ENCODE results near the gene GLI3. TPM values are rescaled to one million over a fixed set of nuclear protein-coding genes. Genes with fewer than 3 reads are reported as not detected.

GLI3 gene
- total RNA-seq, 1 experiment from 2014 or later, result not detected

DNA sequence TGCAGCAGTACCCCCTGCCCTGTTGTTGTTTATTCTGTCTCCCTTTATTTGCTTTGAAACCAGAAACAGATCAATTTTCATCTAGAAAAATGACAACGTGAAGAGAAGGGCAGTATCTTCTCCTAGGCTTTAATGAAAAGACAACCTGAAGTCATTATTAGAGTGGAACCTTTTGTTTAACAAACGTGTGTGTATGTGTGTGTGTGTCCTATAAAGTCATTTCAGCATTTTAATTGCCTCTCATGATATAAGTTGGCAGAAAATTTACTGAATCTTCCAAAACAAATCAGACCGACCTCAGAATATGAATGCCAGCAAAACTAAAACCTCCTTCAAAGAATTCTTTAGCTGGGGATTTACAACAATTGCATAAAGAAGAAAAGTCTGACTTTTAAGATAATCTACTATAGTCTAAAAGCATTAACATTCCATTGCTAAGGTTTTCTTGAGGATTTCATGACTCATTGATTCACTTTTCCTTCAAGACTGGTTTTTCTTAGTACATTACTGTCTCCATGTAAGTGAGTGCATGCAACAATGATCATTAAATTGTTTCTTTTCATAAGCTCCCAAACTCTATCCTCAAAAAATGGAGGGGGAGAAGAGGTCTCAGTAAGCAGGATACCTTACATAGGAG is 3.2 kb downstream of the GLI3 start:
- ChIA-PET CTCF (no interaction called here), POLR2A (ENCODE audit: unreplicated experiment) (no interaction called here)
- BruUV-seq (replicated peaks), result no TSS peak
- no peak overlapping the region for H2AFZ ChIP-seq
- no peak overlapping the region for H3K4me3 ChIP-seq
- no peaks in the 10 kb centered on the region for H3K9me3 ChIP-seq (ENCODE audit: insufficient read depth, low read depth)
- no peak overlapping the region for H3K4me2 ChIP-seq
- peaks cover 45% of the 10 kb centered on the region for H3K27me3 ChIP-seq (ENCODE audit: insufficient read depth, low read depth)
- H3K27ac ChIP-seq, result no peak overlapping the region
- TF ChIP-seq CTCF (conservative IDR thresholded peaks at IDR 0.05) (no peak), EZH2 (IDR thresholded peaks at IDR 0.05; ENCODE audit: low read depth) (no peak)
- no peaks in the 10 kb centered on the region for H3K9me2 ChIP-seq (ENCODE audit: insufficient read depth)
- no peaks in the 10 kb centered on the region for H3K79me2 ChIP-seq (ENCODE audit: low read depth)
- intact Hi-C loops (cut with micrococcal nuclease; ENCODE audit: unreplicated experiment), result no loop called here
- H3K4me1 ChIP-seq (replicated peaks; ENCODE audit: insufficient read depth), result no peaks in the 10 kb centered on the region
- H4K20me1 ChIP-seq (ENCODE audit: insufficient read depth), result no peaks in the 10 kb centered on the region
- no peaks in the 10 kb centered on the region for H3F3A ChIP-seq (ENCODE audit: insufficient read depth, low read depth)
- DNase-seq, result no peak
- H3K36me3 ChIP-seq (ENCODE audit: low read depth), result no peaks in the 10 kb centered on the region

DNA sequence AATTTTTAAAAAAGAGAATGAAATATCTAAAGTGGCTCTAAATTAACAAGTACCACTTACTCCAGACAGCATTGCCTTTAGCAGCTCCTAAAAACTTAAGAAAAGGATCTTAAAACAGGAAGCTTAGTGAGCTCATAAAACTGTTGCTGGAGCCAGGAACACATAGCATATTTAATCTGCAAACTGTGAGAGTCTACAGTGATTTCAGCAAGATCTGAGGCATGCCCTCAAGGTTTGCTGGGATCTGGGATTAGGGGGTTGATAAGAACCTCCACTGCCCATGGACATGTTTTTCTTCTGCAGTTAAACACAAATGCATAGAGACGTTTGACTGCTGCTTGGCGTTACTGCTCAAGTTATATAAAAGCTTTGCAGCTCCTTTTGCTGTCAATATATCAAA is 3.8 kb downstream of the GLI3 start:
- ChIA-PET POLR2A (ENCODE audit: unreplicated experiment) (no interaction called here), CTCF (no interaction called here)
- no peak for DNase-seq
- Histone ChIP-seq H3K9me3 (ENCODE audit: insufficient read depth, low read depth) (no peaks in the 10 kb centered on the region), H3K36me3 (ENCODE audit: low read depth) (no peaks in the 10 kb centered on the region), H3K27me3 (ENCODE audit: insufficient read depth, low read depth) (peaks cover 45% of the 10 kb centered on the region), H3K27ac (no peak overlapping the region), H4K20me1 (ENCODE audit: insufficient read depth) (no peaks in the 10 kb centered on the region), H3K79me2 (ENCODE audit: low read depth) (no peaks in the 10 kb centered on the region), H2AFZ (no peak overlapping the region), H3K4me2 (no peak overlapping the region), H3K9me2 (ENCODE audit: insufficient read depth) (no peaks in the 10 kb centered on the region), H3F3A (ENCODE audit: insufficient read depth, low read depth) (no peaks in the 10 kb centered on the region), H3K4me3 (no peak overlapping the region), H3K4me1 (replicated peaks; ENCODE audit: insufficient read depth) (no peaks in the 10 kb centered on the region)
- intact Hi-C loops (cut with micrococcal nuclease; ENCODE audit: unreplicated experiment), result no loop called here
- TF ChIP-seq EZH2 (IDR thresholded peaks at IDR 0.05; ENCODE audit: low read depth) (no peak), CTCF (conservative IDR thresholded peaks at IDR 0.05) (no peak)
- no TSS peak for BruUV-seq (replicated peaks)

- intact Hi-C loops (cut with micrococcal nuclease; ENCODE audit: unreplicated experiment), result no loop called here
- Histone ChIP-seq H3F3A (ENCODE audit: insufficient read depth, low read depth) (no peaks in the 10 kb centered on the region), H3K27ac (no peak overlapping the region), H3K27me3 (ENCODE audit: insufficient read depth, low read depth) (peaks cover 53% of the 10 kb centered on the region), H3K4me1 (replicated peaks; ENCODE audit: insufficient read depth) (no peaks in the 10 kb centered on the region), H4K20me1 (ENCODE audit: insufficient read depth) (no peaks in the 10 kb centered on the region), H3K4me3 (no peak overlapping the region), H3K9me2 (ENCODE audit: insufficient read depth) (no peaks in the 10 kb centered on the region), H3K9me3 (ENCODE audit: insufficient read depth, low read depth) (no peaks in the 10 kb centered on the region), H3K36me3 (ENCODE audit: low read depth) (no peaks in the 10 kb centered on the region), H3K79me2 (ENCODE audit: low read depth) (no peaks in the 10 kb centered on the region), H2AFZ (no peak overlapping the region), H3K4me2 (no peak overlapping the region)
- POLR2A ChIA-PET (ENCODE audit: unreplicated experiment), result no interaction called here
- DNase-seq, result no peak
- BruUV-seq (replicated peaks), result no TSS peak
- TF ChIP-seq EZH2 (IDR thresholded peaks at IDR 0.05; ENCODE audit: low read depth) (no peak), CTCF (conservative IDR thresholded peaks at IDR 0.05) (no peak)
- CTCF ChIA-PET, result no interaction called here
These were observed 4.7 kb downstream of the GLI3 start for GRCh38 chr7:42232275-42232674.
